Activated CD8-positive, alpha-beta T cell treated with anti-CD3 and anti-CD28 coated beads for 36 hours (primary cell): ENCODE results near the gene FANCD2. TPM values are rescaled to one million over a fixed set of nuclear protein-coding genes. Genes with fewer than 3 reads are reported as not detected.
"Not testable (repeated sequence)": the region's sequence is repeated elsewhere in the genome, so short reads cannot be mapped to it uniquely, and the experiment has no call there.

Experiments
- ATAC-seq: fragments of 200-7000 bp; cut with Tn5 transposase; one replicate; pipeline ENCODE4 v1.10.0; 2021; ENCODE audit warnings: mild to moderate bottlenecking, moderate library complexity
- CTCF ChIA-PET: fragments of 350-600 bp; sonication (Branson Sonifier 250); formaldehyde crosslinking; loops from one replicate; lab custom pipeline; 2021; ENCODE audit warnings: antibody characterized with exemption; lab: Charles Lee
- POLR2A ChIA-PET: fragments of 350-600 bp; sonication (Branson Sonifier 250); formaldehyde crosslinking; loops from one replicate; lab custom pipeline; 2021; ENCODE audit warnings: antibody characterized with exemption; lab: Charles Lee
- DNase-seq: peaks from one replicate; pipeline ENCODE4 v3.0.0-alpha.2; 2020
- H3K27ac Mint-ChIP-seq: one replicate; pipeline ENCODE4 v1.8.0; 2021; ENCODE audit warnings: mild to moderate bottlenecking, mixed read lengths
- H3K27me3 Mint-ChIP-seq: one replicate; pipeline ENCODE4 v1.8.0; 2021; ENCODE audit warnings: mixed read lengths
- H3K36me3 Mint-ChIP-seq: one replicate; pipeline ENCODE4 v1.8.0; 2021; ENCODE audit warnings: low read depth, mixed read lengths
- H3K4me1 Mint-ChIP-seq: one replicate; pipeline ENCODE4 v1.8.0; 2021; ENCODE audit warnings: low read depth, mixed read lengths
- H3K4me3 Mint-ChIP-seq: one replicate; pipeline ENCODE4 v1.8.0; 2021; ENCODE audit warnings: mild to moderate bottlenecking, moderate library complexity, mixed read lengths
- H3K9me3 Mint-ChIP-seq: one replicate; pipeline ENCODE4 v1.8.0; 2021; ENCODE audit warnings: mixed read lengths
- intact Hi-C: fragments of 100-400 bp; cut with micrococcal nuclease; formaldehyde crosslinking; loops from one replicate; pipeline ENCODE4 v1.10.0; 2022
- total RNA-seq, 2 experiments: library from RNA; stranded (reverse); gene quantifications; one replicate each; pipeline ENCODE4 v1.2.3, GENCODE V29; 2021
- TF ChIP-seq, protein P1 (sequence below): fragments of 200-600 bp; IDR thresholded peaks from one replicate; pipeline ENCODE4 v1.8.0; 2022; ENCODE audit warnings: antibody characterized with exemption, mild to moderate bottlenecking

Gene FANCD2
- total RNA-seq, 2 experiments from 2014 or later = 90.3 to 97.9 TPM

DNA sequence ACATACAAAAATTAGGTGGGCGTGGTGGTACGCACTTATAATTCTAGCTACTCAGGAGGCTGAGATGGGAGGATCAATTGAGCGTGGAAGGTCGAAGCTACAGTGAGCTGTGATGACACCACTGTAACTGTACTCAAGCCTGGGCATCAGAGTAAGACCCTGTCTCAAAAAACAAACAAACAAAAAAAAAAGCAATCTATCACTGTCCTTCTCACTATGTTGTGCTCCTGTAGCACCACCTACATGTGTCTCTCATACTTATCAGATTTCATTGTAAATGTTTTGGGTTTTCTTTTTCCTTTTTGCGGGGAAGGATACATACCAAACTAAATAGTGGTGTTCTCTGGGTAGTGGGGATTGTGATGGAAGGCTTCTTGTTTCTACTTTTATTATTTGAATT lies 14.8 kb downstream of the FANCD2 start:
- DNase-seq (no peak), ATAC-seq (no peak)
- Mint-ChIP-seq H3K36me3 (peaks cover 43% of the 10 kb centered on the region), H3K9me3 (no peaks in the 10 kb centered on the region), H3K4me3 (no peak overlapping the region), H3K4me1 (no peaks in the 10 kb centered on the region), H3K27me3 (no peaks in the 10 kb centered on the region), H3K27ac (no peak overlapping the region)
- ChIA-PET POLR2A (no interaction called here), CTCF (interaction anchor here (1.3 kb wide), 1 partner anchor 27 kb away, joined by 4 read pairs; no protein-coding TSS in a partner anchor)
- intact Hi-C loops = no loop called here
- TF ChIP-seq, protein P1, sequence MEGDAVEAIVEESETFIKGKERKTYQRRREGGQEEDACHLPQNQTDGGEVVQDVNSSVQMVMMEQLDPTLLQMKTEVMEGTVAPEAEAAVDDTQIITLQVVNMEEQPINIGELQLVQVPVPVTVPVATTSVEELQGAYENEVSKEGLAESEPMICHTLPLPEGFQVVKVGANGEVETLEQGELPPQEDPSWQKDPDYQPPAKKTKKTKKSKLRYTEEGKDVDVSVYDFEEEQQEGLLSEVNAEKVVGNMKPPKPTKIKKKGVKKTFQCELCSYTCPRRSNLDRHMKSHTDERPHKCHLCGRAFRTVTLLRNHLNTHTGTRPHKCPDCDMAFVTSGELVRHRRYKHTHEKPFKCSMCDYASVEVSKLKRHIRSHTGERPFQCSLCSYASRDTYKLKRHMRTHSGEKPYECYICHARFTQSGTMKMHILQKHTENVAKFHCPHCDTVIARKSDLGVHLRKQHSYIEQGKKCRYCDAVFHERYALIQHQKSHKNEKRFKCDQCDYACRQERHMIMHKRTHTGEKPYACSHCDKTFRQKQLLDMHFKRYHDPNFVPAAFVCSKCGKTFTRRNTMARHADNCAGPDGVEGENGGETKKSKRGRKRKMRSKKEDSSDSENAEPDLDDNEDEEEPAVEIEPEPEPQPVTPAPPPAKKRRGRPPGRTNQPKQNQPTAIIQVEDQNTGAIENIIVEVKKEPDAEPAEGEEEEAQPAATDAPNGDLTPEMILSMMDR = no peak

GRCh38 chr3:10047876-10048275 lies 21.6 kb downstream of the FANCD2 start:
- TF ChIP-seq, protein P1 = no peak
- intact Hi-C loops = no loop called here
- H3K4me1 Mint-ChIP-seq = no peaks in the 10 kb centered on the region
- H3K27me3 Mint-ChIP-seq = no peaks in the 10 kb centered on the region
- H3K36me3 Mint-ChIP-seq = peaks cover 48% of the 10 kb centered on the region
- CTCF ChIA-PET = interaction anchor here (1.1 to 1.2 kb wide), 2 partner anchors 101 to 116 kb away, joined by 4 read pairs; no protein-coding TSS in a partner anchor
- H3K4me3 Mint-ChIP-seq = no peak overlapping the region
- POLR2A ChIA-PET = interaction anchor here (1.1 kb wide), 1 partner anchor 209 kb away, joined by 5 read pairs; no protein-coding TSS in a partner anchor
- DNase-seq (no peak), ATAC-seq (no peak)
- no peak overlapping the region for H3K27ac Mint-ChIP-seq
- H3K9me3 Mint-ChIP-seq = no peaks in the 10 kb centered on the region

- H3K27me3 Mint-ChIP-seq, ATAC-seq, DNase-seq, CTCF ChIA-PET, H3K4me3 Mint-ChIP-seq, intact Hi-C loops, H3K27ac Mint-ChIP-seq, H3K4me1 Mint-ChIP-seq, H3K9me3 Mint-ChIP-seq, POLR2A ChIA-PET: not testable (repeated sequence)
- peaks cover 53% of the 10 kb centered on the region for H3K36me3 Mint-ChIP-seq
These were observed 26.8 kb downstream of the FANCD2 start for GRCh38 chr3:10053054-10053453.

DNA sequence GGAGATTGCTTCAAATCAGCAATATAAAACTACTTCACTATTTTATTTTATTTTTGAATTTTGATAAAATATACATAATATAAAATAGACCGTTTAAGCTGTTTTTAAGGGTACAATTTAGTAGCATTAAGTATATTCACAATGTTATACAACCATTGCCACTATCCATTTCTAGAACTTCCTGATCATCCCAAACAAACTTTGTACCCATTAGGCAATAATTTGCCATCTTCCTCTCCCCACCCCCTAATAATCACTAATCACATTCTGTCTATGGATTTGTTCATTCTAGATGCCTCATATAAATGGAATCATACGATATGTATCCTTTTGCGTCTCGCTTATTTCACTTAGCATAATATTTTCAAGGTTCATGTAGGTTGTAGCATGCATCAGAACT lies 28.9 kb downstream of the FANCD2 start:
- ChIA-PET CTCF (no interaction called here), POLR2A (no interaction called here)
- TF ChIP-seq, protein P1 = no peak
- DNase-seq (no peak), ATAC-seq (no peak)
- Mint-ChIP-seq H3K27ac (no peak overlapping the region), H3K27me3 (no peaks in the 10 kb centered on the region), H3K9me3 (no peaks in the 10 kb centered on the region), H3K4me3 (no peak overlapping the region), H3K4me1 (no peaks in the 10 kb centered on the region), H3K36me3 (peaks cover 43% of the 10 kb centered on the region)
- intact Hi-C loops = no loop called here

GRCh38 chr3:10070077-10070476 lies 43.8 kb downstream of the FANCD2 start:
- H3K9me3 Mint-ChIP-seq, intact Hi-C loops, H3K27ac Mint-ChIP-seq, H3K4me3 Mint-ChIP-seq, H3K4me1 Mint-ChIP-seq, ATAC-seq, H3K27me3 Mint-ChIP-seq, POLR2A ChIA-PET, DNase-seq, CTCF ChIA-PET: not testable (repeated sequence)
- H3K36me3 Mint-ChIP-seq = peaks cover 55% of the 10 kb centered on the region

DNA sequence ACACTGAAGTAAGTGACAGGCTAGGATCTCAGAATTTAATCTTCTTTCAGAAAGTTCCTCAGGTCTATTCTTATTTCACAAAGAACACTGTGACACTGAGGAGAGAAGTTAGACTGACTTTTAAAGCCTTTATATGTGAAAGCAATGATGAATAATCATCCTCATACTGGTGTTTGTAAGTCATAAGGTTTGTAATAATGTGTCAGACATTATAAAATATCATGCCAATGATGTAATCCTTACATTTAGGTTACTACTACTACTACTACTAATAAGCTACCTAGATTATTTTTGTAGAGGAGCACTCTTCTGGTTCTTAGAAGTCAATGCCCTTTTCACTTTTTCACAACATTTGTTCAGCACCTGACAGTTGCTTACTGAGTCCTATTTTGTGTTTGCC lies 48.4 kb downstream of the FANCD2 start:
- ChIA-PET POLR2A (interaction anchor here (0.5 kb wide), 1 partner anchor 21 kb away, joined by 3 read pairs; no protein-coding TSS in a partner anchor), CTCF (interaction anchor here (1.5 kb wide), 1 partner anchor 189 kb away, joined by 4 read pairs; no protein-coding TSS in a partner anchor)
- no peak for ATAC-seq
- peaks cover 3% of the 10 kb centered on the region for H3K4me1 Mint-ChIP-seq
- intact Hi-C loops = no loop called here
- TF ChIP-seq, protein P1 = no peak
- no peaks in the 10 kb centered on the region for H3K9me3 Mint-ChIP-seq
- DNase-seq = no peak
- H3K36me3 Mint-ChIP-seq = peaks cover 32% of the 10 kb centered on the region
- H3K4me3 Mint-ChIP-seq = no peak overlapping the region
- no peaks in the 10 kb centered on the region for H3K27me3 Mint-ChIP-seq
- no peak overlapping the region for H3K27ac Mint-ChIP-seq
